Suprapubic skin (tissue), 3 donors: Measurements from ENCODE around the gene NTN4.

Experiments
- POLR2A ChIP-seq, 2 donors: fragments of 450-650 bp; IDR thresholded peaks; one replicate each; pipeline ENCODE4 v1.6.1; 2017; ENCODE audit warnings: antibody characterized with exemption in 2 of 2, mild to moderate bottlenecking in 2 of 2, moderate library complexity in 2 of 2
- TF ChIP-seq, protein P1 (sequence below), 2 donors: fragments of 200-600 bp in 1 of 2; fragments of 450-650 bp in 1 of 2; sonication (generic) in 1 of 2; IDR thresholded peaks; one replicate each; pipeline ENCODE4 v1.5.1; 2016 to 2019; ENCODE audit warnings: antibody characterized with exemption in 2 of 2, mild to moderate bottlenecking in 1 of 2, moderate library complexity in 1 of 2

DNA sequence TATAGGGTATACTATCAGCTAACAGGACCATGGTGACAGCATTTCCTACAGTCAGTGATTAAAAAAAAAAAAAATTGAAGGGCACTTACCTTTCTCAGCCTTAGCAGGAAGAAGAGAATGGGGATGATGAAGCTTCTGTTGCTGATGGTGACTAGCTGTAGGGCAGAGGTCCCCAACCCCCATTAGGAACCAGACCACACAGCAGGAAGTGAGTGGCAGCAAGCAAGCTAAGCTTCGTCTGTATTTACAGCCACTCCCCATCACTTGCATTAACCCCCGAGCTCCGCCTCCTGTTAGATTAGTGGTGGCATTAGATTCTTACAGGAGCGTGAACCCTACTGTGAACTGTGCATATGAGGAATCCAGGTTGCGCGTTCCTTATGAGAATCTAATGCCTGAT lies 148.0 kb downstream of the NTN4 start:
- no peak for TF ChIP-seq POLR2A (IDR thresholded peaks at IDR 0.05)
- TF ChIP-seq, protein P1, sequence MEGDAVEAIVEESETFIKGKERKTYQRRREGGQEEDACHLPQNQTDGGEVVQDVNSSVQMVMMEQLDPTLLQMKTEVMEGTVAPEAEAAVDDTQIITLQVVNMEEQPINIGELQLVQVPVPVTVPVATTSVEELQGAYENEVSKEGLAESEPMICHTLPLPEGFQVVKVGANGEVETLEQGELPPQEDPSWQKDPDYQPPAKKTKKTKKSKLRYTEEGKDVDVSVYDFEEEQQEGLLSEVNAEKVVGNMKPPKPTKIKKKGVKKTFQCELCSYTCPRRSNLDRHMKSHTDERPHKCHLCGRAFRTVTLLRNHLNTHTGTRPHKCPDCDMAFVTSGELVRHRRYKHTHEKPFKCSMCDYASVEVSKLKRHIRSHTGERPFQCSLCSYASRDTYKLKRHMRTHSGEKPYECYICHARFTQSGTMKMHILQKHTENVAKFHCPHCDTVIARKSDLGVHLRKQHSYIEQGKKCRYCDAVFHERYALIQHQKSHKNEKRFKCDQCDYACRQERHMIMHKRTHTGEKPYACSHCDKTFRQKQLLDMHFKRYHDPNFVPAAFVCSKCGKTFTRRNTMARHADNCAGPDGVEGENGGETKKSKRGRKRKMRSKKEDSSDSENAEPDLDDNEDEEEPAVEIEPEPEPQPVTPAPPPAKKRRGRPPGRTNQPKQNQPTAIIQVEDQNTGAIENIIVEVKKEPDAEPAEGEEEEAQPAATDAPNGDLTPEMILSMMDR (IDR thresholded peaks at IDR 0.05), result no peak
